K562 (cell line): ENCODE results near the gene MBD5. TPM values are rescaled to one million over a fixed set of nuclear protein-coding genes. Genes with fewer than 3 reads are reported as not detected.

Source experiments
- ATAC-seq: fragments of 200-7000 bp; cut with Tn5 transposase; 3 replicates; pipeline ENCODE4 v1.9.1; 2020; ENCODE audit warnings: moderate library complexity
- BruUV-seq: library from RNA; stranded (reverse); fragments of 400-500 nt; replicated peaks from 2 replicates; lab custom pipeline; 2021; lab: Mats Ljungman, UMichigan
- CTCF ChIA-PET: fragments of 300-600 bp; formaldehyde crosslinking; extraction: SDS; loops from one replicate; lab custom pipeline; 2021; ENCODE audit warnings: low intra/inter-chr PET ratio; lab: Yijun Ruan, JAX
- POLR2A ChIA-PET: fragments of 300-600, 350-650 bp; sonication (Branson Sonifier 250); formaldehyde crosslinking; extraction: SDS; loops from one replicate; lab custom pipeline; 2021; ENCODE audit warnings: antibody characterized with exemption, inconsistent platforms; lab: Yijun Ruan, JAX
- DNase-seq, 4 experiments: peaks; one replicate each; pipeline versions ENCODE4 v3.0.0 to v3.0.0-alpha.2; 2011 to 2018; ENCODE audit warnings: low spot score in 3 of 4, mixed read lengths in 3 of 4; ENCODE audit errors: extremely low read depth in 1 of 4
- FAIRE-seq: peaks from 2 replicates; lab custom pipeline; 2011; peaks lifted over from hg19 to GRCh38; lab: Jason Lieb, UNC
- H2AFZ ChIP-seq: 2 replicates; pipeline ENCODE4 v1.6.0; 2011; ENCODE audit warnings: low read depth, low read length, control low read depth, inconsistent platforms
- H3K27ac ChIP-seq: fragments of 200-600 bp; 3 replicates; pipeline ENCODE4 v1.8.0; 2011; ENCODE audit warnings: low read depth, mild to moderate bottlenecking, control low read depth, inconsistent platforms, low read length, moderate library complexity, mixed read lengths; ENCODE audit errors: extremely low read depth
- H3K27me3 ChIP-seq, 2 experiments: fragments of 300-600 bp in 1 of 2; 2 replicates in 1 of 2; 3 replicates in 1 of 2; pipeline versions ENCODE4 v1.6.0 to v1.8.0; 2011; ENCODE audit warnings: inconsistent platforms in 2 of 2, low read length in 2 of 2, mild to moderate bottlenecking in 1 of 2, mixed read lengths in 1 of 2, moderate library complexity in 1 of 2; ENCODE audit not compliant: control insufficient read depth in 2 of 2, insufficient read depth in 2 of 2
- H3K36me3 ChIP-seq: fragments of 300-600 bp; 3 replicates; pipeline ENCODE4 v1.8.0; 2011; ENCODE audit warnings: mild to moderate bottlenecking, low read length, inconsistent platforms; ENCODE audit not compliant: control insufficient read depth, insufficient read depth
- H3K4me1 ChIP-seq, 2 experiments: fragments of 200-600 bp in 1 of 2; replicated peaks in 1 of 2; 2 replicates in 1 of 2; 3 replicates in 1 of 2; pipeline versions ENCODE4 v1.5.1 to v1.8.0; 2011; ENCODE audit warnings: inconsistent platforms in 2 of 2, low read length in 2 of 2, mild to moderate bottlenecking in 1 of 2, mixed read lengths in 1 of 2, moderate library complexity in 1 of 2; ENCODE audit not compliant: control insufficient read depth in 2 of 2, insufficient read depth in 2 of 2
- H3K4me2 ChIP-seq: 2 replicates; pipeline ENCODE4 v1.6.1; 2011; ENCODE audit warnings: low read length, control low read depth, inconsistent platforms, mixed read lengths; ENCODE audit not compliant: insufficient read depth
- H3K4me3 ChIP-seq: fragments of 200-600 bp; sonication (generic), shearing (Covaris generic); 2 replicates; pipeline ENCODE4 v1.5.1; 2016; ENCODE audit warnings: control low read depth, inconsistent platforms
- H3K79me2 ChIP-seq: fragments of 200-600 bp; 3 replicates; pipeline ENCODE4 v1.8.0; 2011; ENCODE audit warnings: low read length, inconsistent platforms; ENCODE audit not compliant: control insufficient read depth, insufficient read depth
- H3K9ac ChIP-seq, 2 experiments: 2 replicates each; pipeline versions ENCODE4 v1.6.0 to v1.6.1; 2011; ENCODE audit warnings: low read depth in 2 of 2, low read length in 2 of 2, control low read depth in 1 of 2, inconsistent platforms in 1 of 2, mild to moderate bottlenecking in 1 of 2, mixed read lengths in 1 of 2; ENCODE audit not compliant: insufficient read depth in 1 of 2
- H3K9me1 ChIP-seq: one replicate; pipeline ENCODE4 v1.6.0; 2011; ENCODE audit warnings: inconsistent platforms, mild to moderate bottlenecking, low read length, moderate library complexity; ENCODE audit not compliant: control insufficient read depth, insufficient read depth
- H3K9me3 ChIP-seq: replicated peaks from 2 replicates; pipeline ENCODE4 v1.5.1; 2011; ENCODE audit warnings: low read depth, low read length, inconsistent platforms; ENCODE audit not compliant: control insufficient read depth, insufficient read depth
- H4K20me1 ChIP-seq: replicated peaks from 2 replicates; pipeline ENCODE4 v1.6.1; 2011; ENCODE audit warnings: low read length, inconsistent platforms, mixed read lengths; ENCODE audit not compliant: control insufficient read depth, insufficient read depth
- BRCA1 ChIP-seq, 2 experiments: fragments of 450-650 bp in 1 of 2; sonication (generic) in 1 of 2; formaldehyde crosslinking in 1 of 2; IDR thresholded peaks; 2 replicates each; pipeline versions ENCODE4 v1.5.0 to v1.6.1; 2017 to 2020; ENCODE audit warnings: mild to moderate bottlenecking in 1 of 2, missing genetic modification reagents in 1 of 2
- DACH1 ChIP-seq: fragments of 450-650 bp; IDR thresholded peaks from 2 replicates; pipeline ENCODE4 v1.6.1; 2018; ENCODE audit not compliant: partially characterized antibody
- FOXJ2 ChIP-seq: fragments of 200-800 bp; sonication (Bioruptor generic); IDR thresholded peaks from 2 replicates; pipeline ENCODE4 v1.6.1; 2016; ENCODE audit warnings: missing genetic modification characterization, missing compliant biosample characterization
- IRF2 ChIP-seq: sonication (generic); formaldehyde crosslinking; IDR thresholded peaks from 2 replicates; pipeline ENCODE4 v1.8.1; 2022; ENCODE audit warnings: mild to moderate bottlenecking, missing genetic modification reagents
- MNT ChIP-seq, 2 experiments: fragments of 450-650 bp; conservative IDR thresholded peaks; 2 replicates each; pipeline ENCODE4 v1.6.1; 2017; ENCODE audit warnings: mild to moderate bottlenecking in 2 of 2, moderate library complexity in 2 of 2
- MXD1 ChIP-seq: fragments of 250-450 bp; sonication (Bioruptor Pico); IDR thresholded peaks from 2 replicates; pipeline ENCODE4 v1.8.0; 2021; ENCODE audit warnings: borderline replicate concordance, mild to moderate bottlenecking, moderate library complexity; ENCODE audit not compliant: poor library complexity, severe bottlenecking
- SNIP1 ChIP-seq: fragments of 450-650 bp; IDR thresholded peaks from 2 replicates; pipeline ENCODE4 v1.7.1; 2017; ENCODE audit warnings: low read depth, mild to moderate bottlenecking
- SRSF1 ChIP-seq: fragments of 200-400 bp; formaldehyde crosslinking; IDR thresholded peaks from 2 replicates; pipeline ENCODE4 v1.6.1; 2017; ENCODE audit warnings: mild to moderate bottlenecking, low read depth, low read length, moderate library complexity
- USF2 ChIP-seq: sonication (generic); formaldehyde crosslinking; IDR thresholded peaks from 2 replicates; pipeline ENCODE4 v1.5.0; 2020; ENCODE audit warnings: missing genetic modification reagents
- ZNF639 ChIP-seq, 2 experiments: fragments of 200-800 bp in 1 of 2; sonication (Bioruptor generic) in 1 of 2; sonication (generic) in 1 of 2; formaldehyde crosslinking in 1 of 2; IDR thresholded peaks in 1 of 2; conservative IDR thresholded peaks in 1 of 2; 2 replicates each; pipeline versions ENCODE4 v1.5.0 to v1.6.1; 2016 to 2020; ENCODE audit warnings: missing compliant biosample characterization in 1 of 2, missing genetic modification characterization in 1 of 2, missing genetic modification reagents in 1 of 2
- WGBS: fragments of 100-300 bp; shearing (Covaris generic); methylation state at CpG from one replicate; pipeline ENCODE4 v1.1.6; 2016; ENCODE audit warnings: low coverage, mixed read lengths; ENCODE audit not compliant: insufficient coverage; ENCODE audit errors: missing lambda C conversion rate; 5-methylcytosine and 5-hydroxymethylcytosine counted together
- in situ Hi-C: fragments of 300-500 bp; cut with MboI; formaldehyde crosslinking; loops from 4 replicates; pipeline ENCODE4 v1.15.0; 2018; ENCODE audit warnings: inconsistent platforms, mixed read lengths
- intact Hi-C: fragments of 100-400 bp; cut with micrococcal nuclease; formaldehyde crosslinking; loops from 2 replicates; pipeline ENCODE4 v1.14.2; 2022
- polyA plus RNA-seq, 8 experiments: library from polyadenylated mRNA; depleted of rRNA in 4 of 8; stranded (reverse) in 5 of 8; unstranded in 3 of 8; fragments of >200 nt; fragmentation: Nextera tagmentation in 2 of 8; fragmentation: Illumina TruSeq in 1 of 8; extraction: Ambion mirVana in 2 of 8; extraction: Trizol in 1 of 8; gene quantifications; 2 replicates each; pipeline versions ENCODE4 v1.2.1 to v1.2.3, GENCODE V29; 2011 to 2014; ENCODE audit warnings: inconsistent platforms in 1 of 8, missing spikeins in 1 of 8
- total RNA-seq, 7 experiments: library from RNA; depleted of rRNA in 6 of 7; stranded (reverse); fragments of >200 nt in 6 of 7; fragmentation: Illumina TruSeq in 2 of 7; extraction: Trizol in 2 of 7; gene quantifications; 2 replicates each; pipeline versions ENCODE4 v1.2.1 to v1.2.3, GENCODE V29; 2011 to 2021; ENCODE audit warnings: low replicate concordance in 1 of 7

MBD5 gene
- total and polyA plus RNA-seq, 9 of the 15 experiments (the other 6 are each of a cell fraction or from before 2014, with no cell fraction given): 3.4 to 14.5 (median 9.0) TPM

GRCh38 chr2:148447877-148448276 lies 427.0 kb downstream of the MBD5 start:
- in situ Hi-C loops: no loop called here
- intact Hi-C loops: no loop called here
- no peak overlapping the region for H3K9ac ChIP-seq
- H3K4me2 ChIP-seq: no peak overlapping the region
- no peak for DNase-seq
- H3K36me3 ChIP-seq: no peaks in the 10 kb centered on the region
- no peak for FAIRE-seq
- H3K9me3 ChIP-seq: no peaks in the 10 kb centered on the region
- H2AFZ ChIP-seq: no peak overlapping the region
- no peak for ATAC-seq
- no peaks in the 10 kb centered on the region for H4K20me1 ChIP-seq
- TF ChIP-seq SNIP1 (no peak), ZNF639 (CRISPR knock-in tag; conservative IDR thresholded peaks at IDR 0.05 in 1 of 2, IDR thresholded peaks at IDR 0.05 in 1 of 2) (no peak), BRCA1 (IDR thresholded peaks at IDR 0.05) (no peak), BRCA1 (CRISPR knock-in tag; IDR thresholded peaks at IDR 0.05) (no peak), USF2 (CRISPR knock-in tag) (no peak), FOXJ2 (no peak), DACH1 (no peak), IRF2 (CRISPR knock-in tag) (no peak), MNT (conservative IDR thresholded peaks at IDR 0.05) (no peak), MXD1 (no peak), SRSF1 (no peak)
- H3K9me1 ChIP-seq: no peaks in the 10 kb centered on the region
- no peak overlapping the region for H3K27ac ChIP-seq
- CTCF ChIA-PET: no interaction called here
- no peaks in the 10 kb centered on the region for H3K27me3 ChIP-seq
- H3K79me2 ChIP-seq: no peaks in the 10 kb centered on the region
- no TSS peak for BruUV-seq
- 5% methylated on average over 1 of the region's 1 CpG for WGBS
- H3K4me1 ChIP-seq: no peaks in the 10 kb centered on the region
- POLR2A ChIA-PET: no interaction called here
- no peak overlapping the region for H3K4me3 ChIP-seq
